HG02840 (cell line): ENCODE data around the gene ST14.
"Not testable (repeated sequence)": the region's sequence is repeated elsewhere in the genome, so short reads cannot be mapped to it uniquely, and the experiment has no call there.

Experiments used
- ATAC-seq: cut with Tn5 transposase; IDR thresholded peaks from one replicate; pipeline ENCODE4 v1.9.1; 2021; ENCODE audit warnings: mild to moderate bottlenecking, moderate library complexity, moderate number of reproducible peaks; ENCODE audit not compliant: unreplicated experiment, low FRiP score

The ST14 gene

DNA sequence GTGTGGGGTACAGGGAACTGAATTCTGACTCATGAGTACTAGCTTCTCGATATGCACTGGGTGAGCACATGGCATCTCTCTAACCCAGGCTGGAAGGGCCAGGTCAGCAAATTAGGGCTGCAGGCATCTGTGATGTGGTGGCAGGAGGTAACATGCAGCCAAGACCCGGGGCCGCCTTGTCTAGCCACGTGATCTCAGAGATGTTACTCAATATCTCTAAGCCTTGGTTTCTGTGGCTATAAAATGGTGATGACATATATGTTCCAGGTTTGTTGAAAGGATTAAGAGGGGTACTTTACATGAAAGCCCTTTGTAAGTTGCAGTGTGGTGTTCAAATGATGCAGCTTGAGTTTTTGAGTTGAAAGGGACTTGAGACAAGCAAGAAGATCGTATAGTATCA, 3.2 kb downstream of the ST14 start:
- no peak for ATAC-seq

DNA sequence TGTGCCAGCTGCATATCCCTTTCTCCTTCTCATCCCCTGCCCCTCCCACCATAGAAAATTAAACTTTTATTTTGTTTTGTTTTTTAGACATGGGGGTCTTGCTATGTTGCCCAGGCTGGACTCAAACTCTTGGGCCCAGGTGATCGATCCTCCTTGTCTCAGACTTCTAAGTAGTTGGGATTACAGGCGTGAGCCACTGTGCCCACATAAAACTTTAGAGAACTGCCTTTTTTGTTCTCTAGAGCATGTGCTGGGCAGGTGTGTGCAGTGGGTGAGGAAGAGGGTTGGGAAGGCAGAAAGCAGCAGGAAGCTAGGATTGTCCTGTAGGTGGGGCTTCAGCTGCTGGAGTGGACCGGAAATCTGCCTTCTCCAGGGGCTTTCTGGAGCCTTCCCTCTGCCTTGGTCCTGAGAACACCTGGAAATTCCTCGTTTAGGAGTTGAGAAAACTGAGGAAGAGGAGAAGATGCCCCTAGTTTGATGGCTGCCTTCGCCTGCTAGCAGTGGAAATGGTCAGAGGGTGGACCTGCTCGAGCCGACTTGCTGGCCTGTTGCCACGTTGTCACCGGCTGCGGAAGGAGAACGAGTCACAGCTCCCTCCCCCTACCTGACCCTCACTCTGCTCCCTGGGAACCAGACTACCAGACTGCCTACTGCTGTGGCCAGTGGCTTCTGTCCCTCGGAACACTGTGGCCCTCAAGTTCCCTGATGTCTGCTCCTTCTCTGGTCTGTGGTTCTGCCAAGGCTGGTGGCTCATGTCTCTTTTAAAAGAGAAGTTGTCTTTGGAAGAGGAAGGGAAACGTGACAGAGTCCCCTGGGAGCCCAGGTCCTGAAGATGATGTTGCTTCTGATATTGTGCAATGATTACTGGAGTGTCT, 4.0 kb downstream of the ST14 start:
- ATAC-seq: no peak

DNA sequence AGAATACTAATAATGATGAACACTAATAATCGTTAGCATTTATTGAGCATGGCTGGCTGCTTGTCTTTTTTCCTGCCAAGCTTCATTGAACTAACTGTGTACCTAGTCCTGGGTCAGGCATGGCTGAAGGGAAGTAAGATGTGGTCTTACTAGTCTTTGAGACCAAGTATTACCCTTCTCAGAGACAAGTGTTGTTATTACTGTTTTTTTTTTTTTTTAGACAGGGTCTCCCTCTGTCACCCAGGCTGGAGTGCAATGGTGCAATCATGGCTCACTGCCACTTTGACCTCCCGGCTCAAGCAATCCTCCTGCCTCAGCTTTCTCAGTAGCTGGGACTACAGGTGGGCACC, 4.6 kb downstream of the ST14 start:
- no peak for ATAC-seq

DNA sequence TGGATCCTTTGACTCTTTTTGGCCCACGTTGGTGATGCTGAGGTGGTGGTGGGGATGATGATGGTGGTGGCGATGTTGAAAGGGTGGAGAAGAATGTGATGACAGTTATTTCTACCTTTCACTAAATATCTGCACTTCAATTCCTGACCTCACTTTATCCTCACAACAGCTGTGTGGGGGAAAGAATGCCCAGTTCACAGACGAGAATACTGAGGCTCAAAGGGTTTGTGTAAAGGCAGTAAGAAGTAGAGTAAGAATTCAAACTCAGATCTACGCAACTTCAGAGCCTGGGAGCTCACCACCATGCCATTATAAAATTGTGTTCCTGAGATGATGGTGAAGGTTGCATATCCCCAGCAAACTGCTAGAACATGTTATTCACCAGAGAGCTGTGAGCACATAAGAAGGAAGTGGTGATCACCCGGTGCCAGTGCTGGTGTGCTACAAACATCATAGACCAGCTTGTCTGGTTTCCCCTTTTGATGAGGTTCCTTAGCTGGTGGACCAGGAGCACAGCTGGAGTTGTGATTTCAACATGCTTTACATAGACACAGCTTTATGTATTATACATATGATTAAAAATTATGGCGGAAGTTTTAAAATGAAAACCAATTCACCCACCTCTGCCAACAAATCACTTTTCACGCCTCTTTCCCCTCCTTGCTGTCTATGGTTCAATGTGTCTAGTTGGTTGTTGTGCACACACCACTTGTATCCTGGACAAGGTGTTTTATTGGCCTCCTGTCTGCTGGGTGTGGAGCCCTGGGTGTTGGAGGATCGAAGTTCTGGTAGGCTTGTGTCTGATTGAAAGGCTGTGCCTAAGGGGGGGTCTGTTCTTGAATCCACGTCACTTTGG, 6.2 kb downstream of the ST14 start:
- ATAC-seq: no peak

DNA sequence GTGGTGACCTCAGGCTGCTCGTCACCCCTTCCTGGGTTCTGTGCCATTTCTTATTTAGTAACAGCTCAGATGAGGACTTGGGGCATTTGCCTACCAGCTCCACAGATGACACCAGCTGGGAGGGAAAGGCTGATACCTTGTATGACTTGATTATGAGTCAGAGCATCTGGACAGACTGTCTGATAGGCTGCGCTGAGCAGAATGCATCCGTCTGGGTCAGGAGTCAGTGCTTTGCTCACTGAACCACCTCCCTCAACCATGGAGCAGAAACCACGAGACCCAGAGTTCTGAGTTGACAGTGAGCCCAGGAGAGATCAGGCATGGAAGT, 6.8 kb downstream of the ST14 start:
- ATAC-seq: no peak

DNA sequence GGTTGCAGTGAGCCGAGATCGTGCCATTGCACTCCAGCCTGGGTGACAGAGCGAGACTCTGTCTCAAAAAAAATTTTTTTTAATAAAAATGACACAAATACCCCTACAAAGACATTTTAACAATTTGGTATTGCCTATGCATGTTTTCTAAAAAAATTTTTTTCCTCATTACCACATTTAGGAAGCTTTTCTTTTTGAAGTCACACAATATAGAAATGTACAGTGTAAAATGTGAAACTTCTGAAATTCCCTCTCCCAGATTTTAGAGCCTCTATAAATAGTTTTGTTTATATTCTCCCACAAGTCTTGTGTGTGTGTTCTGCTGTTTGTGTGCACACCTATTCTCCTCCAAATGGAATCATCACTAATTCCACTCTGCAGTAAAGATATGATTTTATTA, 7.6 kb downstream of the ST14 start:
- no peak for ATAC-seq

DNA sequence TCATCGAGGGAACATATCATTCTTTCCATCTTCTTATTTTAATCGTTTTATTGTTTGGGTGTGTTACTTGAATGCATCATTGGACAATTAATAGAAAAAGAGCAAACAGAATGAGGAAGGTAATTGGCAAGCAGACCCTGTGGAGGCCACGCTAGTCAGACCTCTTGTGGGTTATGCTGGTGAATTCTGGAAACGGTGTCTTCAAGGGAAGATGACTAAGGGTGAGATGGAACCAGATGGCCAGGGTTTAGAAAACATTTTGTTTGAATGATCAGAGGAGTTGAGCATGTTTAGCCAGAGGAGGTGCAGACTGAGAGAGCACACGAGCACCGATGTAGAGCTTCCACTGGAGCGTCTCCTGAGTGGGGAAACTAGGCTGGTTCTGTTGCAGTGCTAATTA, 8.5 kb downstream of the ST14 start:
- no peak for ATAC-seq

DNA sequence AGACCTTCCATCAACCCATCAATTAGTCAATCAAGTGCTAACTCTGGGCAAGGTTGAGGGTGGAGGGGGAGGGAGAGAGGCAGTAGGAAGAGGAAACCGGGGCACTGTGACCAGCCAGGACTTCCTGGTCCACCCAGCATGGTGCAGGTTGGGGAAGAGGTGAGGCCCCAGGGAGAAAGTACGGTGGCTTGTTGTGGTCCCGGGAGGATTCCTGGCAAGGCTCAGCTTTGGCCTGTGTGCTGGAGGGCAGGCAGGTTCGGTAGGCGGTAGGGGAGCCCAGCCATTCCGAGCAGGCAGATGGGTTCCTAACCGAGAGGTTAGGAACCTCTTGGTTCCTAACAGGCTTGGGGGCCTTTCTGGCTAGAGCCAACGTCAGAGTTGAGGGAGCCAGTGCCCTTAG, 10.8 kb downstream of the ST14 start:
- no peak for ATAC-seq

DNA sequence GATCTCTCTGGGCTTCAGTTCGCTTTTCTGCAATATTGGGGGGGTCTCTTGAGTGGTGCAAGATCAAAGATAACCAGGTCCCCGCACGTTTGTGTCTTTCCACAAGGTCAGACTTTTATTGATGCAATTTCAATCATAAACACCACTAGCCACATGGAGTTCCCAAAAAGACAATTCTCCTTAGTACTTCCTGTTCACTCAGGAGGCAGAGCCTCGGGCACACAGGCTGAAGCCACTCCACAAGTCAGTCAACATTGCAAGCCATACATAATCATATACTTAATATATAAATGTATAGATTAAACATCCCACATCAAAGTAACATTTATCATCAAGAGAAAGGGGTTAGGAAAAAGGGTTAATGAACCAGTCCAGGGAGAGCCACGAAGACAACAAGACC, 12.0 kb downstream of the ST14 start:
- ATAC-seq: no peak

DNA sequence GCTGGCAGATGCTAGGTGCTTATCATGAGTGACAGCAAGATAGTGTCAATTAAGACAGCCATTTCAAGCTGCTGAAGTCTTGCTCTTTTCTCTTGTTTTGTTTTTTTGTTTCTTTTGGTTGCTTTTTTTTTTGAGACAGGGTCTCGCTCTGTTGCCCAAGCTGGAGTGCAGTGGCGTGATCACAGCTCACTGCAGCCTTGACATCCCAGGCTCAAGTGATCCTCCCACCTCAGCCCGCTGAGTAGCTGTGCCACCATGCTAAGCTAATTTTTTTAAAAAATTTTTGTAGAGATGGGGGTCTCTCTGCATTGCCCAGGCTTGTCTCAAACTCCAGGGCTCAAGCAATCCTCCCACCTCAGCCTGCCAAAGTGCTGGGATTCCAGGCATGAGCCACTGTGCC, 12.4 kb downstream of the ST14 start:
- ATAC-seq: not testable (repeated sequence)

DNA sequence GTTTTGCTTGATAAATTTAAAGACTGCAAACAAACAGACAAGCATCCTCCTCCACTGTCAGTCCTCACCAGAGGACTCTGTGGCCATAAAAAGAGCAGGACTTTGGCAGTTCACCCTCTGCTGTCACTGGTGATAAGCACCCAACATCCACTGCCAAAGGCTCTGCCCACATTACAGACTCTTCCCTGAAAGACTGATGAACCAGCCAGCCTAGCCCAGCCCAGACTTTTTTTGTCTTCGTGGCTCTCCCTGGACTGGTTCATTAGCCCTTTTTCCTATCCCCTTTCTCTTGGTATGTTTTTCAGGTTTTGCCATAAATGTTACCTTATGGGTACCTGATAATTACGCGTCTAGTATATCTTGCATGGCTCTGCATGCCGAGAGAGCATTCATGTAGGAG, 15.1 kb downstream of the ST14 start:
- no peak for ATAC-seq

DNA sequence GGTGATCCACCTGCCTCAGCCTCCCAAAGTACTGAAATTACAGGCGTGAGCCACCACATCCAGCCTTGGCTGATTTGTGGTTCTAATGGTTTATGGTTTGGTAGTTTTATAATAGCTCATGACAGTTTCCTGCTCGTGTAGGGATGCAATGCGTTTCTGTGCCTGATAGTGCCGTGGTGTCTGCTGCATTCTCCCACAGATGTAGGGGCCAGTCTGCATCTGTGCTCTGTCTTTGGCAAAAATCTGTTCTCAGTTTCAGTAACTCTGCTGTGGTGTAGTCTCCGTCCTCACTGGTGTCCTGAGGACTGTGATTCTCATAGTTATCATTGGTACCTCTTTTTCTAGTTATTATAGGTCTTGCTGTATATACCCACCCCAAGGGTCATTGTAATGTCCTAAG, 16.3 kb downstream of the ST14 start:
- ATAC-seq: no peak

DNA sequence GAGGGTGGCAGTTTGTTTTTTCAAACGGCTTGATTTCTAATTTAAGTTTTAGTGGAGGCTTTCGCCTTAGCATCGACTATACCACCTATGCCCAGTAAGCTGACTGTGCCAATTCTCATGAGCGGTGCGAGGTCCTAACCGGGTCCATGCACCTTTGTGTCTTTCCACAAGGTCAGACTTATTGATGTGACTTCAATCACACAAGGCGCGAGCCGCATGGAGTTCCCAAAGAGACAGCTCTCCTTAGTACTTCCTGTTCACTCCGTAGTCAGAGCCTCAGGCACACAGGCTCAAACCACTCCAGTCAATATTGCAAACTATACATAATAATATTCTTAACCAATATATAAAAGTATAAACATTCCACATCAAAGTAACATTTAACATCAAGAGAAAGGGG, 18.2 kb downstream of the ST14 start:
- ATAC-seq: no peak

DNA sequence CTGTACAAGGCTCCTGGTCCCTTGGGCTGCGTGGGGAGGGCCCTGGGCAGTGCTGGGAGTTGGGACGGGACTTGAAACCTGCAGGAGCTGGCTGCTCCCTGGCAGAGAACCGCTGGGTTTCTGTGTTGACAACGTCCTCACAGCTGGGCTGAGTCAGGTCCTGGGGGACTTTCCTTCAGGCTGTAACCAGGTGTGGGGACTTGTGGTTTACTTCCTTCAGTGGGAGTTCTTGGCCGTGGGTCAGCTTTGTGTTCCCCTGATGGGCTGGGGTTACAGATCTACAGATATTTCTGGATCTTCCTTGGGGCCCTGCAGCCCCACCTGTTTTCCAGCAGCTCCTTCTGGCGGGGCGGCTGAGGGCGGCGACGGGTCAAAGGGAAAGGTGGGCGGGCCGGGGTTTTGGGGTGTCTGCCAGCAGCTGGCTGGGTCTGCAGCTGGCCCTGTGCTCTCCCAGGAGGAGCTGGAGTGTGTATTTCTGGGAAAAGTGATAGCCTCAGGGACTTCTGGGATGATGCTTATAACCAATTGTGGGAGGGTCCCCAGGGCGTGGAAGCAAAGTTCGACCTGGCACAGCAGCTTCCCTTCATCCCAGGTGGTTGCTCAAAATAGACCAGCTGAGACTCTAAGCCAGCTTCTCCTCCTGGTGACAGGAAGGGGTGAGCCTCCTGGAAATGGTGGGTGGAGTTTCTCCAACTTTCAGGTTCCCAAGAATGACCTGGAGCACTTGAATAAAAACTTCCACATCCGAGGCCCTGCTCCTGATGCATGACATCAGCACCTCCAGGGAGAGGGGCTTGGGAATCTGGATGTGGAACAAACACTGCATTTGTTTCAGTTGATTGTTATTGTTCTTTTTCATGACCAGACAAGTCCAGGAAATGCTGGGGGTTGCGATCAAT, 19.1 kb downstream of the ST14 start:
- no peak for ATAC-seq

DNA sequence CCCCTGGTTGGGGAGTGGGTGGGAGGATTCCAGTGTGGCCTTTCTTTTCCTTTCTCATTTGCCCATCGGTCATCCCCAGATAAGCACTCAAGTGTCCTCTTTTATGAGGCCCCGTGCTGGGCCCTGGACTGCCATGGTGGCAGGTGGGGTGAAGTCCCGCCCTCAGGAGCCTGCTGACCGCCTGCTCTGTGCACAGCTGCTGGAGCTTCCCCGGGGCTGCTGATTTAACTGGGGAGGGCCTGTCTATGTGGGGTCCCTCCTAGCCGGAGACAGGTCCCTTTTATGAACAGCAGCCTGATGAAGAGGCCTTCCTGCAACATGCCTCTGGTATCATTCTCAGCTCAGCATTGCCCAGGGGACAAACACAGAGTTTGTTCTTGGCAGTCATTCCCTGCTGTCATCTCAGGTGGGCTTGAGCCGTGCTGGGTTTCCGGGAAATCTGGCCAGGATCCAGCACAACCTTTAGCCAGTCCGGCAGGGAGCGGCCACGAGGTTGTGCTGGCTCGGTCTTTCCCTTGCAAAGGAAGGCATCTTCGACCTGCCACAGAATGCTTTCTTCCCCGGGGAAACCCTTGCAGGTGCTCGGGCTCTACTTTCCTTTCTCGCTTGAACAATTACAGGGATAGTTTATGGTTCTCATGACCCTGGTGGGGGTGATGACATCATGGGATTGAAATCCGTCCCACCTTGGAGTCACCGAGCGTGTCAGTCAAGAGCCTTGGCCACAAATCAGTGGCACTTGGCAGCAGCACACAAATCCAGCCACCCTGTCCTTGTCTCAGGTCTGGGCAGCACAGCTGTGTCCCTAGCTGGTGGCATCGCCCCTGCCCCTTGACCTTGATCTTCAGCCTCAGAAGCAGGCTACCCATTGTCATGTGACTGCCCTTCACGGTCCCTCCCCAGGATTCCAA, 20.1 kb downstream of the ST14 start:
- no peak for ATAC-seq

DNA sequence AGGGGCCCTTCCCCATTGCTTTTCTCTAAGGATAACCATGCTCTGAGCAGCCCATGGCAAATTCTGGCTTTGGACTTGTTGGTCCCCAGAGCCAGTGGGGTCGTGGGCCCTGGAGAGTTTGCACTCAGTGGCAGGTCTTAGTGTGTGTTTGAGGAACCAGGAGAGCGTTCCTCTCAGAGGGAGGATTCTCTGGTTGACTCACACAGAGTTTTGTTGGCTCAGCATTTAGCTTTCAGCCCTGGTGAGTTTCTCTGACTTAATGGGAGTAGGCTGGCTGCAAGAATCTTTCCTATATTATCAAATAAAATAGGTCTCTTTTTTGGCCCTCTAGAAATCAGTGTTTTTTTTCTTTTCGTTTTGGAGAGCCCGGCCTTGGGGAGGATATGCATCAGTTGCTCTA, 20.9 kb downstream of the ST14 start:
- ATAC-seq: no peak

DNA sequence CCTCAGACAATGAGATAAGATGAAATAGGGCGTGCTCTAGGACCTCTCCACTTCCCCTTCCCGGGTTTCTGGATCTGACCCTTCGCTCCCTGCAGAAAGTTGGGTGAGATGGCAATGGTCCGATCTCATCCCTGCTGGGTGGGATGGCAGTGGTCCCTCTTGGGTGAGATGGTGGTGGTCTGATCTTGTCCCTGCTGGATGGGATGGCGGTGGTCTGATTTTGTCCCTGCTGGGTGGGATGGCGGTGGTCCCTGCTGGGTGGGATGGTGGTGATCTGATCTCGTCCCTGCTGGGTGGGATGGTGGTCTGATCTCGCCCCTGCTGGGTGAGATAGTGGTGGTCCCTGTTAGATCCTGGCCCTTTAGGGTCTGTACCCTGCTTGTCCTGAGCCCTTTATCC, 21.3 kb downstream of the ST14 start:
- ATAC-seq: no peak

DNA sequence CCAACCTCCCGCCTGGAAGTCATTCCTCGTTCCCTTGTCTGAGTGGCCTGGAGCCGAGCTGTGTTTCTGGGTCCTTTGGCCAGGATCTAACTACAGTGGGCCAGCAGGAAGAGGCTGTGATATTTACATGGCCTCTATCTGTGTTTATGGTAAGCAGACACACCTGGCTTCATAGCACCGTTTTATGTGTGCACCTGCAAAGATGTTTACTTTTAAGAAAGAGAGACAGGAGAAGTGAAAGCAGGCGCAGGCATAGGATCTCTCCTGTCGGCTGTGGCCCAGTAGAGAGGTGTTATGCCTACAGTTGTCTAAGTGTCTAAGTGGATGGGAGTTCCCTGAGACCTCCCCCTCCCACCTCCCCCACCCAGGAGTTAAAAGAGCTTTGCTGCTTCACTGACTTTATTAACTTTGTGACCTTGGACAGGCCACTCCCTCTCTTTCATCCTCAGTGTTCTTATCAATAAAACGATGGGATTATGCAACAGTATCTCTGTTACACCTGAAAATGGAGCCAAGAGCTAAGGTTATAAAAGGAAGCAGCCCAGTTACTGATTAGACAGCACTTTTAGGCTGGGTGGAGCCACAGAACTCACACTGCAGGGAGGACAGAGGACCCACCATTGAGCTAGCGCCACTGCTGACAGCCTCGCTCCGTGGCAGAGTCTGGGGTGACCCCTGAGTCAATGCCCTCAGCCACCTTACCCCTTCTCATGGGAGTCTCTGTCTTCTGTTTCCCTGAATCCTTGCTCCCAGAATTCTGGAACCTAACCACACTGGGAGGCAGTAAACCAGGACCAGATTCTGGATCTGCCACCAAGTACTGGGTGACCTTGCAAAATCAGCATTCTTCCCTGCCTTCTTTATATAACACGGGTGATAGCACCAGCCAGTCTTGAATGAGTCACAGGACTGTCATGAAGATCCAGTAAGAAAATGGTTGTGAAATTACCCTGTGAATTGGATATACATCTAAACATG, 22.0 kb downstream of the ST14 start:
- ATAC-seq: peak; percentile 48
